ENCODE data around the gene DNAH5. TPM values are rescaled to one million over a fixed set of nuclear protein-coding genes. Genes with fewer than 3 reads are reported as not detected.
A peak's percentile ranks its signal among the peaks of the same experiment; 100 is the strongest.

Gene DNAH5
- total and polyA plus RNA-seq, 8 donors = 0.61 to 9.8 (median 2.7) TPM

DNA sequence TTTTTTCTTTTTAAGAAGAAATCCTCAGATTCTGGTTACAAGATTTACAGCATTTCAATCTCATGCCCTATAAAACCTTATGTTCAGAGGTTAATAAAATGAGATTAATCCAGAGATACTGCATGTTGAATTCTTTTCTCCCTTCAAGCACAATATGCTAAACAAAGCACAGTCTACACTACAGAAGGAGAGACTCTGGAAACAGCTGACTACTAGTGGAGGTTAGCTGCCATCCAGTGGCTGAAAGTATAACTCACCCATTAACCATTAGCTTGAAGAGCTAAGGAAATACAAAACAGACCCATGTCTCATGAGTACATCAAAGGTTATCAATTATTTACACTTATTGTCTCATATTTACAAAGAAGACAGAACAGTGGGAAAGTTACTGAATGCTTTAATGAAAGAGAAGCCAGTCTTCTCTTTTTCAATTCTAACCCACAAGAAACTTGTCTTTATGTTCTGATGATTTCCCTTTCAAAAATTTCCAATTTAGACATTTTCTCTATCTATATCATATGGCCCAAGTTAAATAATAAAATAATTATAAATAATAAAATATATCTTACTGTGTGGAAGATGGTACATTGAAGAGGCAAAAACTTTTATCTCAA, 12.7 kb upstream of the DNAH5 start:
- no peaks in the 10 kb centered on the region for H3K9me3 ChIP-seq
- ATAC-seq (peak; percentile 92), DNase-seq (peak in 2 of 4 donors; percentile 5 to 20)

DNA sequence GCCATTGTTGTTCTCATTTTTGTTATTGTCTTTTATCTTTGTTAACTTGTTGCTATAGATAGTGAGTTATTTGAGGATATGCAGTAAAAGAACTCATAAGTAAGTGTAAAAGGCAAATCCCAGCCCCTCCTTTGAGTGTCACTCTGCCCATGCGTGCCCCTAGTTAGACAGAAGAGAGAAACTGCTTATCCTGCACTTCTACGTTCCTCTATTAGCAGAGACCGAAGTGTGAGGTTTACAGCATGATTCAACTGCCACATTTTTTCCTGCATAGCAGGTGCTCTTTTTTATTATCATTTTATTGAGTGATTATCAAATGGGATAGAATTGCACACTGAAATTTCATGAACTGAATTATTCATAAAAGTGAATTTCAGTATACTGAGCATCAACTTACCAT, 12.0 kb upstream of the DNAH5 start:
- no peaks in the 10 kb centered on the region for H3K36me3 ChIP-seq

More for the DNA sequence above, 12.7 kb upstream of the DNAH5 start:
- intact Hi-C loops (cut with DNase I) = no loop called here
- H3K27ac ChIP-seq = no peak overlapping the region
- no peaks in the 10 kb centered on the region for H3K27me3 ChIP-seq
- TF ChIP-seq, protein P1, sequence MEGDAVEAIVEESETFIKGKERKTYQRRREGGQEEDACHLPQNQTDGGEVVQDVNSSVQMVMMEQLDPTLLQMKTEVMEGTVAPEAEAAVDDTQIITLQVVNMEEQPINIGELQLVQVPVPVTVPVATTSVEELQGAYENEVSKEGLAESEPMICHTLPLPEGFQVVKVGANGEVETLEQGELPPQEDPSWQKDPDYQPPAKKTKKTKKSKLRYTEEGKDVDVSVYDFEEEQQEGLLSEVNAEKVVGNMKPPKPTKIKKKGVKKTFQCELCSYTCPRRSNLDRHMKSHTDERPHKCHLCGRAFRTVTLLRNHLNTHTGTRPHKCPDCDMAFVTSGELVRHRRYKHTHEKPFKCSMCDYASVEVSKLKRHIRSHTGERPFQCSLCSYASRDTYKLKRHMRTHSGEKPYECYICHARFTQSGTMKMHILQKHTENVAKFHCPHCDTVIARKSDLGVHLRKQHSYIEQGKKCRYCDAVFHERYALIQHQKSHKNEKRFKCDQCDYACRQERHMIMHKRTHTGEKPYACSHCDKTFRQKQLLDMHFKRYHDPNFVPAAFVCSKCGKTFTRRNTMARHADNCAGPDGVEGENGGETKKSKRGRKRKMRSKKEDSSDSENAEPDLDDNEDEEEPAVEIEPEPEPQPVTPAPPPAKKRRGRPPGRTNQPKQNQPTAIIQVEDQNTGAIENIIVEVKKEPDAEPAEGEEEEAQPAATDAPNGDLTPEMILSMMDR (IDR thresholded peaks at IDR 0.05) = peak; percentile 20 to 38
- H3K4me1 ChIP-seq = no peaks in the 10 kb centered on the region
- no peaks in the 10 kb centered on the region for H3K36me3 ChIP-seq
- H3K4me3 ChIP-seq = no peak overlapping the region

DNA sequence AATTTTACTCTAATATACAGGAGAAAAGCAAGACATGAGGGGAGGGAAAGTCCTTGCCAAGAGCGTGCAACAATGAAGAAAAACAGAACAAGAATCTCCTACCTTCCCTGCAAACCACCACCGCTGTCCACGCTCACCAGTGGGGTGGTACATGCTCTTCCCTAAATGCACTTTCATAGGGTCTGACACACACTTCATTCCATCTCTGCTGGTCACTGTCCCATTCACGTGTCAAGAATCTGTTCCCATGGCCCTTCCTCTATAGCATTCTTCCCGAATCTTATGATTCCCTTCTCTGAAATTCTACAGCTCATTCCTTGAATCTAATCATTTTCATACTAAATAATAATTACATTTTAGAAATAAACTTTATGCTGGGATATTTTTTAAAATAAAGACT, 11.4 kb upstream of the DNAH5 start:
- H3K9me3 ChIP-seq = no peaks in the 10 kb centered on the region
- no peaks in the 10 kb centered on the region for H3K36me3 ChIP-seq
- intact Hi-C loops (cut with DNase I) = no loop called here

More for the DNA sequence above, 12.0 kb upstream of the DNAH5 start:
- ATAC-seq (no peak), DNase-seq (no peak)
- Histone ChIP-seq H3K27ac (no peak overlapping the region), H3K4me1 (no peaks in the 10 kb centered on the region), H3K27me3 (no peaks in the 10 kb centered on the region), H3K9me3 (no peaks in the 10 kb centered on the region), H3K4me3 (no peak overlapping the region)
- TF ChIP-seq, protein P1 (IDR thresholded peaks at IDR 0.05) = no peak
- intact Hi-C loops (cut with DNase I) = no loop called here

DNA sequence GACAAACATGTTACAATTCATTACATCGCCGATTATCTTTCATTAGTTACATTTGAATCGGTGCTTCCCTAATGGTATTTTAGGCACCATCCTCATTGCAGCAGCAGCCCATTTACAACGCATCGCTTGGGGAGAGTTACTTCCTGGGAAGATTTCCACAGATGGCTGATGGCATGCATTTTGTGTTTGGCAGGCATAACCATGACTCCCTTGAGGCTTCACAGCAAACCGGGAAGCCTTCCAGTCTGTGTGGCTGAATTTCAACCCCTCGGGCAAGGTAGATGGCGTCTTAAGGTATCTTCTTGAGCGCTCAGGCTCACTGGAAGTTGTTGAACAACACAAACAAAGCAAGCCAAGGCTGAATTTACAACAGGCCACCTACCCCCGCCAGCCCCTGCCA, 1.6 kb upstream of the DNAH5 start:
- Histone ChIP-seq H3K27ac (no peak overlapping the region), H3K36me3 (no peaks in the 10 kb centered on the region), H3K4me1 (no peaks in the 10 kb centered on the region), H3K9me3 (no peaks in the 10 kb centered on the region), H3K27me3 (no peaks in the 10 kb centered on the region), H3K4me3 (no peak overlapping the region)
- ATAC-seq (no peak), DNase-seq (no peak)
- intact Hi-C loops (cut with DNase I) = no loop called here
- TF ChIP-seq, protein P1 (IDR thresholded peaks at IDR 0.05) = no peak

More for the DNA sequence above, 11.4 kb upstream of the DNAH5 start:
- H3K4me1 ChIP-seq = no peaks in the 10 kb centered on the region
- TF ChIP-seq, protein P1 (IDR thresholded peaks at IDR 0.05) = no peak
- DNase-seq = no peak
- H3K4me3 ChIP-seq = no peak overlapping the region
- no peaks in the 10 kb centered on the region for H3K27me3 ChIP-seq
- no peak for ATAC-seq
- H3K27ac ChIP-seq = no peak overlapping the region

DNA sequence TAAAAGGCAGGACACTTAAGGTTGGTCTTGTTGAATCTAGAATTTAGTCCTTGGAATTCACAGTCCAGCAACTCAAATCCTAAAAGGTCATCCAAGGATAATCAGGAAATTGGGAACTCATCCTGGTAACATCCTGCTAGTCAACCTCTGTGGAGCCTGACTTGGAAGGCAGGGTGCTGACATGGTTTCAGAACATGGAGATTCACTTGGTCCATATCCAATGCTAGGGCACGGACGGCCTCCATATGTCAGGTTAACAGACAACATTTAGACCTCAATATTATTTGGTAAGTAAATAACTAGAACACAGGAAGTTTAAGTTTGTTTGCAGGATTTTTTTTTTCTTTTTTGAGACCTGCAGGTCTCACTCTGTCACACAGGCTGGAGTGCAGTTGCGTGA, 783 bp upstream of the DNAH5 start:
- ATAC-seq (no peak), DNase-seq (no peak)
- Histone ChIP-seq H3K4me1 (no peaks in the 10 kb centered on the region), H3K27ac (no peak overlapping the region), H3K4me3 (no peak overlapping the region), H3K36me3 (no peaks in the 10 kb centered on the region), H3K27me3 (no peaks in the 10 kb centered on the region), H3K9me3 (no peaks in the 10 kb centered on the region)
- intact Hi-C loops (cut with DNase I) = no loop called here
- TF ChIP-seq, protein P1 (IDR thresholded peaks at IDR 0.05) = no peak

Data from left lung (tissue), 10 donors.